ENCODE data around the gene SLC10A1.

Gene SLC10A1

GRCh38 chr14:69808919-69809808 lies 12.1 kb upstream of the SLC10A1 start:
- peak; percentile 55 for DNase-seq

- DNase-seq: no peak
These were observed 10.2 kb upstream of the SLC10A1 start for GRCh38 chr14:69807192-69807591.

- no peak for DNase-seq
These were observed 7.9 kb upstream of the SLC10A1 start for GRCh38 chr14:69804902-69805301.

GRCh38 chr14:69803753-69804152 lies 6.7 kb upstream of the SLC10A1 start:
- DNase-seq: no peak

GRCh38 chr14:69798339-69798735 lies 1.3 kb upstream of the SLC10A1 start:
- no peak for DNase-seq

GRCh38 chr14:69797573-69798338 lies 715 bp upstream of the SLC10A1 start:
- DNase-seq: no peak

- no peak for DNase-seq
These were observed 1.4 kb downstream of the SLC10A1 start for GRCh38 chr14:69795691-69796090.

- DNase-seq: no peak
These were observed 2.2 kb downstream of the SLC10A1 start for GRCh38 chr14:69794791-69795190.

- DNase-seq: no peak
These were observed 4.1 kb downstream of the SLC10A1 start for GRCh38 chr14:69792887-69793421.

GRCh38 chr14:69789118-69789640 lies 7.9 kb downstream of the SLC10A1 start:
- no peak for DNase-seq

GRCh38 chr14:69786603-69787002 lies 10.4 kb downstream of the SLC10A1 start:
- DNase-seq: no peak

GRCh38 chr14:69784942-69785341 lies 12.1 kb downstream of the SLC10A1 start:
- no peak for DNase-seq

GRCh38 chr14:69780952-69781351 lies 16.1 kb downstream of the SLC10A1 start:
- DNase-seq: no peak

- DNase-seq: no peak
These were observed 16.9 kb downstream of the SLC10A1 start for GRCh38 chr14:69780092-69780491.

GRCh38 chr14:69779088-69779487 lies 18.0 kb downstream of the SLC10A1 start:
- no peak for DNase-seq

GRCh38 chr14:69776875-69777453 lies 20.1 kb downstream of the SLC10A1 start:
- DNase-seq: no peak

- DNase-seq: no peak
These were observed 22.0 kb downstream of the SLC10A1 start for GRCh38 chr14:69775012-69775411.

- no peak for DNase-seq
These were observed 23.3 kb downstream of the SLC10A1 start for GRCh38 chr14:69773571-69774276.

- DNase-seq: no peak
These were observed 24.7 kb downstream of the SLC10A1 start for GRCh38 chr14:69772082-69773017.

- DNase-seq: no peak
These were observed 25.9 kb downstream of the SLC10A1 start for GRCh38 chr14:69771136-69771535.

- DNase-seq: no peak
These were observed 26.5 kb downstream of the SLC10A1 start for GRCh38 chr14:69770559-69770958.

Data from NCI-H2227 treated with DMSO at 0.1 percent for 48 hours (cell line).